Glutamatergic neuron (in vitro differentiated cells): ENCODE results near the gene CAMKMT. TPM values are rescaled to one million over a fixed set of nuclear protein-coding genes. Genes with fewer than 3 reads are reported as not detected.

Experiments used
- DNase-seq: peaks from one replicate; pipeline ENCODE4 v3.0.0; 2022
- H3K27ac Mint-ChIP-seq: one replicate; pipeline ENCODE4 v1.8.0; 2020; ENCODE audit warnings: mild to moderate bottlenecking, mixed read lengths, inconsistent platforms; ENCODE audit not compliant: unreplicated experiment
- H3K27me3 Mint-ChIP-seq: one replicate; pipeline ENCODE4 v1.8.0; 2020; ENCODE audit warnings: mild to moderate bottlenecking, moderate library complexity, mixed read lengths, inconsistent platforms; ENCODE audit not compliant: unreplicated experiment
- H3K36me3 Mint-ChIP-seq: one replicate; pipeline ENCODE4 v1.8.0; 2020; ENCODE audit warnings: mild to moderate bottlenecking, mixed read lengths, inconsistent platforms; ENCODE audit not compliant: unreplicated experiment
- H3K4me1 Mint-ChIP-seq: one replicate; pipeline ENCODE4 v1.8.0; 2020; ENCODE audit warnings: mild to moderate bottlenecking, low read depth, mixed read lengths, inconsistent platforms; ENCODE audit not compliant: unreplicated experiment
- H3K4me3 Mint-ChIP-seq: one replicate; pipeline ENCODE4 v1.8.0; 2020; ENCODE audit warnings: mild to moderate bottlenecking, mixed read lengths, inconsistent platforms; ENCODE audit not compliant: unreplicated experiment
- H3K9me3 Mint-ChIP-seq: one replicate; pipeline ENCODE4 v1.8.0; 2020; ENCODE audit warnings: mild to moderate bottlenecking, moderate library complexity, mixed read lengths, inconsistent platforms; ENCODE audit not compliant: unreplicated experiment
- CTCF ChIP-seq: fragments of 200-600 bp; sonication (generic); IDR thresholded peaks from one replicate; pipeline ENCODE4 v1.5.0; 2021; ENCODE audit not compliant: partially characterized antibody, unreplicated experiment
- total RNA-seq: library from RNA; stranded (reverse); fragmentation: NEBNext Ultra II Directional; extraction: Animal tissue kit (Norgen Biotek cat#: 25700); gene quantifications from one replicate; pipeline ENCODE4 v1.2.1, GENCODE V29; 2021; ENCODE audit not compliant: unreplicated experiment

CAMKMT gene
- total RNA-seq, 1 donor from 2014 or later, result 9.6 TPM

DNA sequence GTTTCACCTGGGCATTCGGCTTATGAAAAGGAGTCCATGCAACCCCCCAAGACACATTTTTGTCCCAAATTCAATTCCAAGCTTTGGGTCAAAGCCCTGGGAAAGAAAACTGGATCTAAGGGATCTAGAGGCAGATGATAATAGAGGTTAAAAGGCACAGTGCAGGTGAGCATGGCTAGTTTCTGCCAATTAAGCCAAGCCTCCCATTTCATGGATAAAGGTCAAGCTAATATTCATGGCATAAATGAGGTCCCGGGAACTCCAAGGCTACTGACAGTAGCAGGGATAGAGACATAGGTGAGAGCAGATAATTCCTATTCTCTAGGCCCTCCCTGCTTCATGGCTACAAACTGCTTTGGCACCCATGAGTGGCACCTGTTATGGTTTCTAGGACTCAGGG lies 83.1 kb downstream of the CAMKMT start:
- H3K27me3 Mint-ChIP-seq, result no peaks in the 10 kb centered on the region
- H3K27ac Mint-ChIP-seq, result no peak overlapping the region
- H3K4me1 Mint-ChIP-seq, result no peaks in the 10 kb centered on the region
- DNase-seq, result no peak
- no peaks in the 10 kb centered on the region for H3K9me3 Mint-ChIP-seq
- H3K4me3 Mint-ChIP-seq, result no peak overlapping the region
- H3K36me3 Mint-ChIP-seq, result no peaks in the 10 kb centered on the region
- no peak for TF ChIP-seq CTCF

- H3K27ac Mint-ChIP-seq, result no peak overlapping the region
- no peaks in the 10 kb centered on the region for H3K9me3 Mint-ChIP-seq
- no peaks in the 10 kb centered on the region for H3K36me3 Mint-ChIP-seq
- H3K4me3 Mint-ChIP-seq, result no peak overlapping the region
- no peak for TF ChIP-seq CTCF
- no peaks in the 10 kb centered on the region for H3K27me3 Mint-ChIP-seq
- no peak for DNase-seq
- H3K4me1 Mint-ChIP-seq, result no peaks in the 10 kb centered on the region
Measured at GRCh38 chr2:44448860-44449527, 87.2 kb downstream of the CAMKMT start.

- no peaks in the 10 kb centered on the region for H3K9me3 Mint-ChIP-seq
- H3K27ac Mint-ChIP-seq, result no peak overlapping the region
- H3K36me3 Mint-ChIP-seq, result no peaks in the 10 kb centered on the region
- H3K27me3 Mint-ChIP-seq, result no peaks in the 10 kb centered on the region
- DNase-seq, result no peak
- TF ChIP-seq CTCF, result no peak
- no peaks in the 10 kb centered on the region for H3K4me1 Mint-ChIP-seq
- H3K4me3 Mint-ChIP-seq, result no peak overlapping the region
Measured at GRCh38 chr2:44450082-44450481, 88.3 kb downstream of the CAMKMT start.

DNA sequence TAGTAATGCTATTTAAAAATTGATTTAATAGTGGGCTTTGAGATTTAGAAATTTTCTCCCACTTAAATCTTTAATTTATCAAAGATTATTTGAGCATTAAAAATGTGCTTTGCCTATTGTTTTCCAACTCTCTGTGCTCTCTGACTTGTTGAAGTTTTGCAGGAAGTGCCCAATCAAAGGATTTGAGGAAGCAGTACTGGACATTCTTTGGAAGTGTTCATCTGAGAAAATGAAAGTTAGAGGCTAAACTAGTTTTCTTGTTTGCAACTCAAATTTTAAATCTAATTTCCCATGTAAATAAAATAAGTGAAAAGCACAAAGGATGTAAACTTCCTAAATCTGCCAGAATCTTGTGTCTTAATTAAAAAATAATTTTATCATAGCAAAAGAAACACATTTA lies 89.1 kb downstream of the CAMKMT start:
- no peak overlapping the region for H3K4me3 Mint-ChIP-seq
- H3K36me3 Mint-ChIP-seq, result no peaks in the 10 kb centered on the region
- no peaks in the 10 kb centered on the region for H3K27me3 Mint-ChIP-seq
- no peak overlapping the region for H3K27ac Mint-ChIP-seq
- TF ChIP-seq CTCF, result no peak
- no peaks in the 10 kb centered on the region for H3K4me1 Mint-ChIP-seq
- no peaks in the 10 kb centered on the region for H3K9me3 Mint-ChIP-seq
- no peak for DNase-seq

GRCh38 chr2:44452069-44452583 lies 90.4 kb downstream of the CAMKMT start:
- DNase-seq, result no peak
- no peak overlapping the region for H3K27ac Mint-ChIP-seq
- H3K36me3 Mint-ChIP-seq, result no peaks in the 10 kb centered on the region
- H3K27me3 Mint-ChIP-seq, result no peaks in the 10 kb centered on the region
- H3K4me3 Mint-ChIP-seq, result no peak overlapping the region
- no peak for TF ChIP-seq CTCF
- H3K9me3 Mint-ChIP-seq, result no peaks in the 10 kb centered on the region
- no peaks in the 10 kb centered on the region for H3K4me1 Mint-ChIP-seq
